Measurements from ENCODE around the gene STAT5A.
A peak's percentile ranks its signal among the peaks of the same experiment; 100 is the strongest.

Gene STAT5A

GRCh38 chr17:42270170-42270535 lies 18.1 kb upstream of the STAT5A start:
- DNase-seq: no peak

- no peak for DNase-seq
Observed at GRCh38 chr17:42270596-42270995, 17.7 kb upstream of the STAT5A start.

GRCh38 chr17:42271006-42271778 lies 17.1 kb upstream of the STAT5A start:
- DNase-seq: no peak

GRCh38 chr17:42271779-42272035 lies 16.6 kb upstream of the STAT5A start:
- DNase-seq: no peak

GRCh38 chr17:42272162-42272907 lies 16.0 kb upstream of the STAT5A start:
- no peak for DNase-seq

- DNase-seq: no peak
Observed at GRCh38 chr17:42273474-42274252, 14.6 kb upstream of the STAT5A start.

GRCh38 chr17:42274253-42274542 lies 14.1 kb upstream of the STAT5A start:
- DNase-seq: no peak

GRCh38 chr17:42274812-42275526 lies 13.3 kb upstream of the STAT5A start:
- no peak for DNase-seq

GRCh38 chr17:42275527-42276358 lies 12.6 kb upstream of the STAT5A start:
- DNase-seq: peak in 1 of 2 donors; percentile 18

- peak; percentile 45 to 66 for DNase-seq
Observed at GRCh38 chr17:42276359-42276608, 12.0 kb upstream of the STAT5A start, which contains the start of gene STAT5B. STAT5B (minus strand) TSS chr17:42276391; CDS start chr17:42232127, 44,264 bp downstream.

GRCh38 chr17:42276609-42277341 lies 11.5 kb upstream of the STAT5A start:
- DNase-seq: no peak

GRCh38 chr17:42277342-42277712 lies 11.0 kb upstream of the STAT5A start:
- DNase-seq: no peak

GRCh38 chr17:42279776-42280630 lies 8.3 kb upstream of the STAT5A start:
- no peak for DNase-seq

- no peak for DNase-seq
Observed at GRCh38 chr17:42281571-42282096, 6.7 kb upstream of the STAT5A start.

GRCh38 chr17:42282478-42283080 lies 5.7 kb upstream of the STAT5A start:
- no peak for DNase-seq

- DNase-seq: no peak
Observed at GRCh38 chr17:42283241-42284023, 4.9 kb upstream of the STAT5A start.

GRCh38 chr17:42284024-42284369 lies 4.3 kb upstream of the STAT5A start:
- no peak for DNase-seq

GRCh38 chr17:42284566-42284965 lies 3.7 kb upstream of the STAT5A start:
- DNase-seq: no peak

- DNase-seq: no peak
Observed at GRCh38 chr17:42285346-42286050, 2.8 kb upstream of the STAT5A start.

Data from stimulated activated CD4-positive, alpha-beta T cell treated with anti-CD3 and anti-CD28 coated beads, Interleukin-2, amount 100 ng/mL, for 48 hours (primary cell).